GM12878 (cell line): Measurements from ENCODE around the gene IL19. TPM values are rescaled to one million over a fixed set of nuclear protein-coding genes. Genes with fewer than 3 reads are reported as not detected.
A peak's percentile ranks its signal among the peaks of the same experiment; 100 is the strongest.

Experiments used
- ATAC-seq: fragments of 200-7000 bp; cut with Tn5 transposase; 3 replicates; pipeline ENCODE4 v1.9.1; 2020; ENCODE audit warnings: mild to moderate bottlenecking, moderate library complexity
- BruUV-seq: library from RNA; stranded (reverse); fragments of 400-500 nt; replicated peaks from 2 replicates; lab custom pipeline; 2021; lab: Mats Ljungman, UMichigan
- CTCF ChIA-PET: fragments of 300-600 bp; sonication (Branson Sonifier 250); formaldehyde crosslinking; extraction: SDS; loops from one replicate; lab custom pipeline; 2021; ENCODE audit warnings: inconsistent platforms; lab: Yijun Ruan, JAX
- POLR2A ChIA-PET: fragments of 350-600 bp; formaldehyde crosslinking; extraction: SDS; loops from one replicate; lab custom pipeline; 2021; ENCODE audit warnings: inconsistent platforms; lab: Charles Lee
- RAD21 ChIA-PET: fragments of 300-600 bp; sonication (Branson Sonifier 250); formaldehyde crosslinking; loops from one replicate; lab custom pipeline; 2023; ENCODE audit warnings: antibody characterized with exemption; ENCODE audit not compliant: unreplicated experiment; lab: Charles Lee
- SMC1A ChIA-PET: fragments of 300-600 bp; sonication (Branson Sonifier 250); formaldehyde crosslinking; loops from one replicate; lab custom pipeline; 2023; ENCODE audit not compliant: unreplicated experiment, uncharacterized antibody; lab: Charles Lee
- DNase-seq: peaks from one replicate; pipeline ENCODE4 v3.0.0-alpha.2; 2011; ENCODE audit warnings: low read depth, low spot score
- FAIRE-seq: peaks from 3 replicates; lab custom pipeline; 2011; peaks lifted over from hg19 to GRCh38; lab: Jason Lieb, UNC
- H2AFZ ChIP-seq: 2 replicates; pipeline ENCODE4 v1.6.0; 2011; ENCODE audit warnings: low read depth, low read length, control low read depth; ENCODE audit not compliant: control insufficient read depth
- H3K27ac ChIP-seq: 2 replicates; pipeline ENCODE4 v1.5.1; 2011; ENCODE audit warnings: control low read depth; ENCODE audit not compliant: control insufficient read depth, insufficient read depth
- H3K27me3 ChIP-seq, 2 experiments: replicated peaks in 1 of 2; 2 replicates each; pipeline versions ENCODE4 v1.6.0 to v1.6.1; 2011; ENCODE audit warnings: low read length in 1 of 2; ENCODE audit not compliant: control insufficient read depth in 2 of 2, insufficient read depth in 2 of 2
- H3K36me3 ChIP-seq, 2 experiments: 2 replicates each; pipeline ENCODE4 v1.5.1; 2011; ENCODE audit warnings: low read length in 1 of 2; ENCODE audit not compliant: control insufficient read depth in 2 of 2, insufficient read depth in 2 of 2
- H3K4me1 ChIP-seq: 2 replicates; pipeline ENCODE4 v1.6.1; 2011; ENCODE audit warnings: mild to moderate bottlenecking, low read length, moderate library complexity, mixed read lengths; ENCODE audit not compliant: control insufficient read depth, insufficient read depth
- H3K4me2 ChIP-seq: 2 replicates; pipeline ENCODE4 v1.6.0; 2011; ENCODE audit warnings: control low read depth; ENCODE audit not compliant: control insufficient read depth, insufficient read depth
- H3K4me3 ChIP-seq: fragments of 200-600 bp; sonication (generic); 2 replicates; pipeline ENCODE4 v1.5.1; 2016
- H3K79me2 ChIP-seq: 2 replicates; pipeline ENCODE4 v1.6.0; 2011; ENCODE audit warnings: low read length; ENCODE audit not compliant: control insufficient read depth, insufficient read depth
- H3K9ac ChIP-seq: 2 replicates; pipeline ENCODE4 v1.8.0; 2011; ENCODE audit warnings: low read length, control low read depth, mixed read lengths; ENCODE audit not compliant: control insufficient read depth, insufficient read depth
- H3K9me3 ChIP-seq: replicated peaks from 3 replicates; pipeline ENCODE4 v1.5.1; 2011; ENCODE audit warnings: mild to moderate bottlenecking, low read length; ENCODE audit not compliant: control insufficient read depth, insufficient read depth
- H4K20me1 ChIP-seq: 2 replicates; pipeline ENCODE4 v1.6.0; 2011; ENCODE audit not compliant: control insufficient read depth, insufficient read depth
- BCL11A ChIP-seq: IDR thresholded peaks from 2 replicates; pipeline ENCODE4 v1.6.1; 2011; ENCODE audit warnings: low read depth, low read length
- CREB1 ChIP-seq: IDR thresholded peaks from 2 replicates; pipeline ENCODE4 v1.6.1; 2012; ENCODE audit warnings: low read depth, mild to moderate bottlenecking, inconsistent platforms
- ESRRA ChIP-seq: IDR thresholded peaks from 2 replicates; pipeline ENCODE4 v1.6.1; 2012; ENCODE audit warnings: mild to moderate bottlenecking, low read length, improper control_type of control experiment
- IRF5 ChIP-seq: fragments of 450-650 bp; IDR thresholded peaks from 2 replicates; pipeline ENCODE4 v1.6.1; 2017; ENCODE audit warnings: borderline replicate concordance
- MEF2A ChIP-seq: IDR thresholded peaks from 2 replicates; pipeline ENCODE4 v1.6.1; 2011; ENCODE audit warnings: low read depth, mild to moderate bottlenecking, low read length, moderate library complexity; ENCODE audit not compliant: insufficient read depth
- PKNOX1 ChIP-seq: fragments of 450-650 bp; IDR thresholded peaks from 2 replicates; pipeline ENCODE4 v1.6.1; 2016; ENCODE audit warnings: mild to moderate bottlenecking
- POLR2AphosphoS5 ChIP-seq: IDR thresholded peaks from 2 replicates; pipeline ENCODE4 v1.6.1; 2011; ENCODE audit warnings: mild to moderate bottlenecking, low read length, inconsistent platforms
- RB1 ChIP-seq: fragments of 450-650 bp; formaldehyde crosslinking; IDR thresholded peaks from 2 replicates; pipeline ENCODE4 v1.6.1; 2017; ENCODE audit warnings: mild to moderate bottlenecking, borderline replicate concordance
- RCOR1 ChIP-seq: conservative IDR thresholded peaks from 2 replicates; pipeline ENCODE4 v1.6.1; 2012; ENCODE audit warnings: low read depth, low read length, improper control_type of control experiment
- SPI1 ChIP-seq: IDR thresholded peaks from 2 replicates; pipeline ENCODE4 v1.6.1; 2011; ENCODE audit warnings: low read depth, mild to moderate bottlenecking, low read length, moderate library complexity, borderline replicate concordance; ENCODE audit not compliant: insufficient read depth
- ZNF384 ChIP-seq: IDR thresholded peaks from 2 replicates; pipeline ENCODE4 v1.6.1; 2012; ENCODE audit warnings: low read depth, mild to moderate bottlenecking, low read length, improper control_type of control experiment, borderline replicate concordance
- WGBS: methylation state at CpG from one replicate; pipeline ENCODE4 v1.1.6; 2016; ENCODE audit warnings: low lambda C conversion rate; ENCODE audit not compliant: insufficient replicate concordance, insufficient coverage; ENCODE audit errors: missing lambda C conversion rate; 5-methylcytosine and 5-hydroxymethylcytosine counted together
- in situ Hi-C: fragments of 300-500 bp; cut with MboI; formaldehyde crosslinking; loops from 9 replicates; pipeline ENCODE4 v1.14.3; 2018; ENCODE audit warnings: mixed read lengths
- intact Hi-C: fragments of 100-400 bp; cut with micrococcal nuclease; formaldehyde crosslinking; loops from one replicate; pipeline ENCODE4 v1.14.2; 2022; ENCODE audit not compliant: unreplicated experiment
- polyA plus RNA-seq, 11 experiments: library from polyadenylated mRNA; depleted of rRNA in 4 of 11; unstranded in 6 of 11; stranded (reverse) in 5 of 11; fragments of >200 nt; fragmentation: Nextera tagmentation in 4 of 11; fragmentation: Illumina TruSeq in 1 of 11; extraction: Ambion mirVana in 4 of 11; extraction: Trizol in 1 of 11; gene quantifications; 1 replicate in 1 of 11; 2 replicates in 10 of 11; pipeline versions ENCODE4 v1.2.1 to v1.2.3, GENCODE V29; 2011 to 2016; ENCODE audit warnings: inconsistent platforms in 2 of 11, missing spikeins in 2 of 11, low read depth in 1 of 11
- total RNA-seq, 4 experiments: library from RNA; depleted of rRNA in 3 of 4; stranded (reverse); fragments of >200 nt in 3 of 4; fragmentation: Illumina TruSeq in 1 of 4; extraction: Trizol in 1 of 4; gene quantifications; 2 replicates each; pipeline versions ENCODE4 v1.2.1 to v1.2.3, GENCODE V29; 2013 to 2021
- TF ChIP-seq, protein P1 (sequence below): IDR thresholded peaks from 2 replicates; pipeline ENCODE4 v1.6.1; 2011; ENCODE audit warnings: low read depth, low read length, improper control_type of control experiment, borderline replicate concordance
- TF ChIP-seq, protein P2 (sequence below): IDR thresholded peaks from 2 replicates; pipeline ENCODE4 v1.6.1; 2011; ENCODE audit warnings: low read depth, mild to moderate bottlenecking, low read length, moderate library complexity, borderline replicate concordance; ENCODE audit errors: extremely low read depth

IL19 gene
- total and polyA plus RNA-seq, 10 of the 15 experiments (the other 5 are each of a cell fraction or from before 2014, with no cell fraction given), result 0.10 to 0.73 (median 0.28) TPM; not detected in 6

GRCh38 chr1:206841609-206842323 lies 71.2 kb downstream of the IL19 start:
- Histone ChIP-seq H3K4me1 (no peaks in the 10 kb centered on the region), H2AFZ (no peak overlapping the region), H3K27ac (no peak overlapping the region), H3K4me3 (no peak overlapping the region), H3K27me3 (no peaks in the 10 kb centered on the region; a peak in 1 of 4 replicates), H3K9ac (no peak overlapping the region), H3K9me3 (no peaks in the 10 kb centered on the region), H3K4me2 (no peak overlapping the region), H3K36me3 (no peaks in the 10 kb centered on the region), H4K20me1 (no peaks in the 10 kb centered on the region), H3K79me2 (no peaks in the 10 kb centered on the region)
- RAD21 ChIA-PET, result interaction anchor here (0.9 kb wide), 1 partner anchor 32 kb away, joined by 3 read pairs; no protein-coding TSS in a partner anchor
- CTCF ChIA-PET, result interaction anchor here (0.8 to 1.4 kb wide), 5 partner anchors 10 to 115 kb away, joined by 3 to 6 read pairs (median 3); no protein-coding TSS in a partner anchor
- SMC1A ChIA-PET, result interaction anchor here (0.6 to 1.4 kb wide), 7 partner anchors 9 to 102 kb away, joined by 3 to 4 read pairs (median 3); no protein-coding TSS in a partner anchor
- intact Hi-C loops, result no loop called here
- TF ChIP-seq RCOR1 (no peak), PKNOX1 (no peak), RB1 (no peak), POLR2AphosphoS5 (no peak), BCL11A (no peak), MEF2A (no peak), IRF5 (no peak), ZNF384 (no peak), CREB1 (no peak), ESRRA (no peak), SPI1 (no peak)
- TF ChIP-seq, protein P1, sequence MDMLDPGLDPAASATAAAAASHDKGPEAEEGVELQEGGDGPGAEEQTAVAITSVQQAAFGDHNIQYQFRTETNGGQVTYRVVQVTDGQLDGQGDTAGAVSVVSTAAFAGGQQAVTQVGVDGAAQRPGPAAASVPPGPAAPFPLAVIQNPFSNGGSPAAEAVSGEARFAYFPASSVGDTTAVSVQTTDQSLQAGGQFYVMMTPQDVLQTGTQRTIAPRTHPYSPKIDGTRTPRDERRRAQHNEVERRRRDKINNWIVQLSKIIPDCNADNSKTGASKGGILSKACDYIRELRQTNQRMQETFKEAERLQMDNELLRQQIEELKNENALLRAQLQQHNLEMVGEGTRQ, result no peak
- TF ChIP-seq, protein P2, sequence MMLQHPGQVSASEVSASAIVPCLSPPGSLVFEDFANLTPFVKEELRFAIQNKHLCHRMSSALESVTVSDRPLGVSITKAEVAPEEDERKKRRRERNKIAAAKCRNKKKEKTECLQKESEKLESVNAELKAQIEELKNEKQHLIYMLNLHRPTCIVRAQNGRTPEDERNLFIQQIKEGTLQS, result no peak
- DNase-seq (no peak), FAIRE-seq (peak; percentile 77), ATAC-seq (no peak)
- in situ Hi-C loops, result no loop called here
- BruUV-seq, result no TSS peak
- 84% methylated on average over 7 of the region's 7 CpGs for WGBS
- POLR2A ChIA-PET, result interaction anchor here (0.6 kb wide), 2 partner anchors 18 to 88 kb away, joined by 3 to 5 read pairs; no protein-coding TSS in a partner anchor
